Spleen (tissue), 7 donors: ENCODE results near the gene AKT1.

Experiments used
- POLR2AphosphoS5 ChIP-seq, 3 donors: sonication (generic); formaldehyde crosslinking; IDR thresholded peaks; one replicate each; pipeline ENCODE4 v1.5.1; 2017; ENCODE audit warnings: antibody characterized with exemption in 3 of 3
- TF ChIP-seq, protein P1 (sequence below), 11 experiments: fragments of 200-600 bp in 7 of 11; fragments of 450-650 bp in 4 of 11; sonication (generic) in 4 of 11; IDR thresholded peaks in 8 of 11; conservative IDR thresholded peaks in 3 of 11; 1 replicate in 7 of 11; 2 replicates in 4 of 11; pipeline versions ENCODE4 v1.4.0 to v1.8.0; 2016 to 2021; ENCODE audit warnings: antibody characterized with exemption in 11 of 11, inconsistent platforms in 4 of 11, mild to moderate bottlenecking in 1 of 11
- donor health status: DM: no; HTN: no; CAD: no; lungs with moderate emphysema.
- donor health status: DM: no; HTN: no; CAD: no.
- donor health status: DM: no; HTN: no; CAD: no.

DNA sequence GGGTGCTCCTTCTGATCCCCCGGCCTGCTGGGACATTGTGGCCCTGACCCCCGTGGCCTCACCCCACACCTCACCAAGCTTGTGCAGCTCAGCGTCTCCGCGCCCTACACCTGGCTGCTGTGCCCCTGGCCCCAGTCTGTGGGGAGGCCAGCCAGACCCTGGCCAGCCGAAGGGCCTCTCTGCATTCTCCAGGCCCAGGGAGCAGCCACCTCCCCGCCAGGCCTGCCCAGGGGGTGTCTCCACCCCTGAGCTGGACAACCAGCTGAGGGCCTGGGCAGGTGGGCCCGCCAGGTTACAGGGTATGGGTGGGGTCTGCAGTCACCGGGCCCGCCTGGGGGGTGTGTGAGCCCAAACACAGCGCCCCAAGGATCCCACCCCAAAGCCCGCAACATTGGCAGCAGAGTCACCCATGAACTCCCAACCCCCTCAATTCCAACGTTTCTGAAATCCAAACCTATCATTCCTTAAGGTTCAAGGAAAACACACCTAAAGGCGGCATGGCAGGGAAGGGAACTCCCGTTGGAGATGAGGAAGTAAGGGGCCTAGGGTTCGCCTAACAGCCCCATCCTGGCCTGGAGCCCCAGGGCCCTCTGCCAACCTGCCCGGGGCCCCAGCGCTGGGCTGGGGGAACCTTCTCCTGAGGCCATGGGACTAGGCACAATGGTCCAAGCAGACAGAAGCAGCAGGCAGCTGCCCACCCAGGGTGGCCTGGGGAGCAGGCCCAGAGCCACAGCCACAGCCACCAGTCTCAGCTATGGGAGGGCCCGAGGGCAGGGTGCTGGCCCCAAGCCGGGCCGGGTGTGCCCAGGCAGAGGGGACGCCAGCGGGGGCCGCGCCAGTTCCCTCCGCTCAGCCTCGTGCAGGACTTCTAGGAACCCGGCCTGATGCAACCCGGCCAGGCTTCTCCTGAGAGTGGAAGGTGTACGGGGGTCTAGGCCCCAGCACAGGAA is 8.5 kb downstream of the AKT1 start:
- TF ChIP-seq, protein P1, sequence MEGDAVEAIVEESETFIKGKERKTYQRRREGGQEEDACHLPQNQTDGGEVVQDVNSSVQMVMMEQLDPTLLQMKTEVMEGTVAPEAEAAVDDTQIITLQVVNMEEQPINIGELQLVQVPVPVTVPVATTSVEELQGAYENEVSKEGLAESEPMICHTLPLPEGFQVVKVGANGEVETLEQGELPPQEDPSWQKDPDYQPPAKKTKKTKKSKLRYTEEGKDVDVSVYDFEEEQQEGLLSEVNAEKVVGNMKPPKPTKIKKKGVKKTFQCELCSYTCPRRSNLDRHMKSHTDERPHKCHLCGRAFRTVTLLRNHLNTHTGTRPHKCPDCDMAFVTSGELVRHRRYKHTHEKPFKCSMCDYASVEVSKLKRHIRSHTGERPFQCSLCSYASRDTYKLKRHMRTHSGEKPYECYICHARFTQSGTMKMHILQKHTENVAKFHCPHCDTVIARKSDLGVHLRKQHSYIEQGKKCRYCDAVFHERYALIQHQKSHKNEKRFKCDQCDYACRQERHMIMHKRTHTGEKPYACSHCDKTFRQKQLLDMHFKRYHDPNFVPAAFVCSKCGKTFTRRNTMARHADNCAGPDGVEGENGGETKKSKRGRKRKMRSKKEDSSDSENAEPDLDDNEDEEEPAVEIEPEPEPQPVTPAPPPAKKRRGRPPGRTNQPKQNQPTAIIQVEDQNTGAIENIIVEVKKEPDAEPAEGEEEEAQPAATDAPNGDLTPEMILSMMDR (IDR thresholded peaks at IDR 0.05 in 8 of 11, conservative IDR thresholded peaks at IDR 0.05 in 3 of 11): no peak
- peak in 1 of 3 donors; percentile 26 for TF ChIP-seq POLR2AphosphoS5 (IDR thresholded peaks at IDR 0.05)
